Gastrocnemius medialis (tissue), 4 donors: ENCODE results near the gene NELFA.

Experiments
- CTCF ChIP-seq, 5 experiments: fragments of 450-650 bp in 3 of 5; fragments of 200-600 bp in 2 of 5; sonication (generic) in 2 of 5; IDR thresholded peaks in 4 of 5; conservative IDR thresholded peaks in 1 of 5; 1 replicate in 4 of 5; 2 replicates in 1 of 5; pipeline ENCODE4 v1.5.1; 2016 to 2019; ENCODE audit warnings: antibody characterized with exemption in 5 of 5, mild to moderate bottlenecking in 3 of 5, moderate library complexity in 3 of 5
- POLR2A ChIP-seq, 2 donors: fragments of 450-650 bp; IDR thresholded peaks; one replicate each; pipeline ENCODE4 v1.6.1; 2017; ENCODE audit warnings: antibody characterized with exemption in 2 of 2, mild to moderate bottlenecking in 2 of 2, moderate library complexity in 2 of 2

GRCh38 chr4:2015008-2015407 lies 6.2 kb upstream of the NELFA start:
- TF ChIP-seq CTCF (IDR thresholded peaks at IDR 0.05 in 4 of 5, conservative IDR thresholded peaks at IDR 0.05 in 1 of 5) (no peak), POLR2A (IDR thresholded peaks at IDR 0.05) (no peak)
